ENCODE results near the gene CNNM4.

Gene CNNM4

GRCh38 chr2:96760036-96760985, at the start of gene CNNM4:
CNNM4 (plus strand) TSS chr2:96760902; CDS start chr2:96761000, 98 bp downstream.
- peak; percentile 83 to 90 for DNase-seq (ENCODE audit: low read depth in 2 of 2)

DNA sequence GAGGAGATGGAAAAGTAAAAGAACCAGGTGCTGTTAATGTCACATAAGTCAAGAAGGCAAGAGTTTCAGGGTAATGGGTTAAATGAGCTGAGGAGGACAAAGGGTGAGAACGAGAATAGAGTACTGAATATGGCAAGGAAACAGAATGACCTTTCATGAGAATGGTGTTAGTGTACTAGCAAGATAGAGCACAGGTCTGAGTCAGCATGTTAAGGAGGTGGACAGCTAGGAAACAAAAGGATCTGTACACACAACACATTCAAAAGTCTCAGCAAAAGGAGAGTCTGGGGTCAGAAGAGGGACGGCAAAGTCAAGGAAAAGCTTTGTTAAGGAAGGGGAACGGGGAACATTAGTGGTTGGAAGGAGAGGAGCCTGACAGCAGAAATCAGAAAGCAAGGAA, 49.7 kb upstream of the CNNM4 start:
- DNase-seq (ENCODE audit: low read depth in 2 of 2) = no peak

DNA sequence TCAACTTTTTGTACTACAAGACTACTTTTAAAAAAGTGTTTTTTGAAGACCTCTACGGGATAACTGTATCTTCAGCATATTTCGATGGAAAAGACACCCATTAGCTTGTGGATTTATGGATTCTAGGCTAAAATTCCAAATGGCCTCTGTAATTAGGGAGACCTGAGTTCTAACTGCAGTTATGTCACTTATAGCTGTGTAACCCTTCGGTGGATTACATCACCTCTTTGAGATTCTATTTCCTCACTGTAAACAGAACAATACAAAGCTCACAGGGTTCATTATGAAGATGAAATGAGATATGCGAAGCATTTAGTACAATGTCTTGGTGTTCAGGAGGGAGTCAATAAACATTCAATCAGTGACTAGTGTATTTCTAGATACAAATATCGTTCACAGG, 45.0 kb upstream of the CNNM4 start:
- DNase-seq (ENCODE audit: low read depth in 2 of 2) = no peak

DNA sequence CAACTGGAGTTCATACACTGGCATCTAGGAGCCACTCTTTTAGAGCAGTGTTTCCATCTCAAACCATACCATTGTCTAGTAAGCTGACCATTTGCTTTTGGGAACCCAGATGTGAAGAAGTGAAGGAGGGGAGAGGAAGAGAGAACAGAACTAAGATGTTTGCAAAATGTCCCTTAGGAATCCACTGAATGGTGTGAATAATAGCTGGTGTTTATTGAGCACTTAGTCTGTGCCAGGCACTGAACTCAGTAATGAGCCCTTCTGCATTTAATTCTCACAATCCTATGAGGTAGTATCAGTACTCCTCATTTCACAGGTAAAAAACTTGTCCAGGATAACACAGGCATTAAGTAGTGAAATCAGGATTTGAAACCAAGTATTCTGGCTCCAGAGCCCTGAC, 44.3 kb upstream of the CNNM4 start:
- DNase-seq (ENCODE audit: low read depth in 2 of 2) = no peak

DNA sequence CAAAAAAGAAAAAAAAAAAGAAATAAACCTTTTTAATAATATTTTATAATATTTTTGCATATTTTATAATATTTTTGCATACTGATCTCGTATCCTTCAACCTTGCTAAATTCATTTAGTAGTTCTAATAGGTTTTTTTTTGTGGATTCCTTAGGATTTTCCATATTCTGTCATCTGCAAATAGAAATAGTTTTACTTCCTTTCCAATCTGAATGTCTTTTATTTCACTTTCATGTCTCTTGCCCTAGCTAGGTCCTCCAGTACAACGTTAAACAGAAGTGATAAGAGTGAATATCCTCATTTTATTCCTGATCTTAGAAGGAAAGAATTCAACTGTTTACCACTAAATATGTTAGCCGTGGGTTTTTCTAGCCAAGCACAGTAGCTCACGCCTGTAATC, 34.6 kb upstream of the CNNM4 start:
- DNase-seq (ENCODE audit: low read depth in 2 of 2) = no peak

DNA sequence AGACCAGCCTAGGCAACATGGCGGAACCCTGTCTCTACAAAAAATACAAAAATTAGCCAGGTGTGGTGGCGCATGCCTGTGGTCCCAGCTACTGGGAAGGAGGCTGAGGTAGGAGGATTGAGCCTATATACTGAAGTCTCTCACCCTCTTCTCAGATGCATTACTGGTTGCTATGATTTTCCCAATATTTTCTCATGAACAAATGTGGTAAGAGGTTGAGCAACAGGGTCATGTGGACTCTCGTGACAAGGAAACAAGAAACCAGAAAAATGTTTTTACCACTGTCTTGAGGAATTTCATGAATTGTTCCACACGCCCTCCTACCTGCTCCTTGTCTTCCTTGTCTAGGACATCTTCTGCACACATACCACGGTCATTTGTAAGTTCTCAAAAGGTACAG, 33.3 kb upstream of the CNNM4 start:
- DNase-seq (ENCODE audit: low read depth in 2 of 2) = no peak

- no peak for DNase-seq (ENCODE audit: low read depth in 2 of 2)
These were observed 31.0 kb upstream of the CNNM4 start for GRCh38 chr2:96729748-96730147.

DNA sequence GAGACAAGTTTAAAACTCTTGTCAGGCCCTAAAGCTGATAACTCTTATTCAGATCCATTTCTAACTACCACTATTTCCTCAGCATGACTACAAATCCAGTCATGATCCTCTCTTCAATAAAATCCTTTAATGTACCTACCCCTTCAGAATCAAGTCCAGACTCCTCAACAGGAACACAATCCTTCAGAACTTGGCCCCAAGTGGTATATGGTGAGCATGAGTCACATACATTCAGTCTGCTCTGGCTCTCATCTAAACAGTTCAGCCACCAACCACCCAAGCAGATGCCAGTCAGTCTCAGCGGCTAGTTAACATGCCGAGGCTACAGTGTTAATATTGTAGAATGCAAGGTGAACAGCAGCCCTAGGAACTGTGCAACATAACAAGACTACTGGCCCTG, 30.5 kb upstream of the CNNM4 start:
- no peak for DNase-seq (ENCODE audit: low read depth in 2 of 2)

DNA sequence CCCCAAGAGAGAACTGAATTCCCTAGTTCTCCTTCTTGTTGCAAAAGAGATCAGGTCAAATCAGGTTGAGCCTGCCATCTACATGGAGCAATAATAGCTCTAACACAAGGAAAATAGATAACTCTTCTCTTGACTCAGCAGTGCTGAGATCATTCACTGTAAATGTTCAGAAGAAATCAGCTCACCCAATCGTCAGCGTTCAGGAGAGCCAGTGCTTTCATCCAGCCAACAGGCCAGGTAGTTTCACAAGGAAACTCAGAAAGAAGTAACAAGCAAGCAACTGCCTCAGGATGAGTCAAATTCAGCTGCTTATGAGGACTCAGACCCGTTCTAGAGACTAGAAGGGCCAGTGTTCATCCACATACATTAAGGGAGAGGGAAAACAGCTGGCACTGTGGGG, 26.8 kb upstream of the CNNM4 start:
- no peak for DNase-seq (ENCODE audit: low read depth in 2 of 2)

GRCh38 chr2:96734880-96735583, 25.7 kb upstream of the CNNM4 start:
- no peak for DNase-seq (ENCODE audit: low read depth in 2 of 2)

DNA sequence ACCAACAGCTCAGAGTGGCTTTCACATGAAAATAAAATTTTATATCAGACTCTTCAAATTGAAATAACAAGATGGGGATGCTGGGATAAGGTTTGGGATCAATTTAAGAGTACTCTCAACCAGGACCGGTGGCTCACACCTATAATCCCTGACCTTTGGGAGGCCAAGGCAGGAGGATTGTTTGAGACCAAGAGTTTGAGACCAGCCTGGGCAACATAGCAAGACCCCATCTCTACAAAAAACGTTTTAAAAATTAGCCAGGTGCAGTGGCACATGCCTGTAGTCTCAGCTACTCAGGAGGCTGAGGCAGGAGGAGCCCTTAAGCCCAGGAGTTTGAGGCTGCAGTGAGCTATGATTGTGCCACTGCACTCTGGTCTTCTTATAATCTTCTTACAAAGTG, 23.5 kb upstream of the CNNM4 start:
- no peak for DNase-seq (ENCODE audit: low read depth in 2 of 2)

GRCh38 chr2:96737831-96738230, 22.9 kb upstream of the CNNM4 start:
- no peak for DNase-seq (ENCODE audit: low read depth in 2 of 2)

GRCh38 chr2:96739076-96739632, 21.5 kb upstream of the CNNM4 start:
- no peak for DNase-seq (ENCODE audit: low read depth in 2 of 2)

GRCh38 chr2:96739633-96740428, 20.9 kb upstream of the CNNM4 start, which contains the start of gene LMAN2L:
LMAN2L (minus strand) TSS chr2:96740064; CDS start chr2:96740040, 24 bp downstream.
- DNase-seq (ENCODE audit: low read depth in 2 of 2) = peak; percentile 92 to 96

DNA sequence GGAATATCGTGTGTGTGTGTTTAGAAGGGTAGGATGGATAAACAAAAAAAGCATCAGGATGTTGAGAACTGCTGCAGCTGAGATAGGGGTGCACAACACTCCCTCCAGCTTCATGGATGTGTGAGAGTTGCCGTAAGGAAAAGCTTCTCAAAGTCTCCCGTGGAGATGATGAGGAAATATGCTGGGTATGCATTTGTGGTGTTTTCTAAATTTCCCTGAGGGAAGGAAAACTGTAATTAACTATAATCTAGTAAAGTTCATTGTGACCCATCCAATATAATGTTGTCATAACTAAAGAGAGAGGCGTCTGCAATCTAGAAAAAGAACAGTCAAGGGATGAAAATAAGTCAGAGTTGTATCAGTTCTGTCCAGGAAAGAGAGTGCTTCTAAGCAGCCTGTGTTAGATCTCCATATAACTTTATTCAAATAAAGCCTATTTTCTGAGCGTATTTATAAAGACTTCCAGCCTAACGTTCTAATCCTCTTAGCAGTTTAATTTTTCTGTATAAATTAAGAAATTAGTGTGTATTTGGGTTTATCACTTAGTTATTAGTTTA, 13.6 kb upstream of the CNNM4 start:
- DNase-seq (ENCODE audit: low read depth in 2 of 2) = no peak

- DNase-seq (ENCODE audit: low read depth in 2 of 2) = no peak
These were observed 8.9 kb upstream of the CNNM4 start for GRCh38 chr2:96751800-96752199.

GRCh38 chr2:96753661-96754282, 6.9 kb upstream of the CNNM4 start:
- no peak for DNase-seq (ENCODE audit: low read depth in 2 of 2)

GRCh38 chr2:96754317-96754716, 6.4 kb upstream of the CNNM4 start:
- no peak for DNase-seq (ENCODE audit: low read depth in 2 of 2)

- DNase-seq (ENCODE audit: low read depth in 2 of 2) = no peak
These were observed 3.8 kb upstream of the CNNM4 start for GRCh38 chr2:96756788-96757476.

DNA sequence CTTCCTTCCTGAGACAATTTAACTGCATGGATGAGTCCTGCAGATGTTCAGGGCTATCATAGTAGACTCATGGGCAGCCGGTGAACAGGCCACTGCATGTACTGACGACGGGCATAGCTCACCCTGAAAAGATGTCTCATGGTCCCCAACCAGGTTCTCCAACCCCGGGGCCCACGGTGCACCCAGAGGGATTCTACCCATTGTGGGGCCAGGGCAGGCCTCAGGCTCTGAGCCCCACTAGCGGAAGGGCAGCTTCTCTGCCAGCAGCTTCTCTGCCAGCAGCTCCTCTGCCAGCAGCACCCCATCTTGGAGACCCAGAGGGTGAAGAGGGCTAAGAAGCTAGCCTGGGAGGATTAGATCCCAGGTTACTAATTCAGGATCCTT, 3.2 kb upstream of the CNNM4 start:
- no peak for DNase-seq (ENCODE audit: low read depth in 2 of 2)

Measured in activated CD4-positive, alpha-beta T cell treated with anti-CD3 and anti-CD28 coated beads for 24 hours (primary cell).